Activated CD4-positive, CD25-positive, alpha-beta regulatory T cell (primary cell): ENCODE results near the gene MYADM.

Experiments used
- DNase-seq, 4 experiments: peaks; one replicate each; lab custom pipeline; 2025; lab: John Stamatoyannopoulos, UW

MYADM gene

DNA sequence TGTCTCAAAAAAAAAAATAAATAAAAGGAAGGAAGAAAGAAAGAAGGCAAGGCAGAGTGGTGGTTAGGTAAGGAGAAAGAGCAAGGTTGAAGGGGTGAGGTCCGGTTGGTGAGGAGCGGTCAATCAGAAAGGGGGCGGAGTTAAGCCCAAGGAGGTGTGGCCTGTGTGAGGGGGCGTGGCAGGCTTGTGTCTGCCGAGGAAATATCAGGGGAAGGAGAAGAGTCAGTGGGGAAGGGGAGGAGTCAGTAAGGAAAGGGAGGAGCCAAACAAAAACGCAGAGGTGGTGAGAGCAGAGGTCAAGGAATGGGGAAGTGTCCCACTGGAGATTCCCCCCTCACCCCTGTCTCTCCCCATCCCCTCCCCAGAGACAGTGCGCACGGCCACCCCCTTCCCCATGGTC lies 47.3 kb downstream of the MYADM start:
- no peak for DNase-seq

DNA sequence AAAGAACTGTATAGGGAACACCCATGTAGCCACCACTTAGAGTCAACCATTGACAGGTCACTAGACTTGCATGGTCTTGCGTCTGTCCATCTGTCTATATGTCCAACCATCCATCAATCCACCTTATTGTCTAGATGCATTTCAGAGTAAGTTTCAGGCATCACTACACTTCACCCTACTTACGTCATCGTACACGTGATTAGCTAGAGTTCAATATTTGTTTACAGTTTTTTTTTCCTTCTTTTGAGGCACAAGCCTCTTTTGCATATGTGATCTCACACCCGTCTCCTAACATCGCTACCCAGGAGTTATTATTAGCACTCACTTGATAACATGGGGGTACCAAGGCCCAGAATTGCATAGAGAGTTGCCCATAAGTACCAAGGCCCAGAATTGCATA lies 48.3 kb downstream of the MYADM start:
- no peak for DNase-seq

DNA sequence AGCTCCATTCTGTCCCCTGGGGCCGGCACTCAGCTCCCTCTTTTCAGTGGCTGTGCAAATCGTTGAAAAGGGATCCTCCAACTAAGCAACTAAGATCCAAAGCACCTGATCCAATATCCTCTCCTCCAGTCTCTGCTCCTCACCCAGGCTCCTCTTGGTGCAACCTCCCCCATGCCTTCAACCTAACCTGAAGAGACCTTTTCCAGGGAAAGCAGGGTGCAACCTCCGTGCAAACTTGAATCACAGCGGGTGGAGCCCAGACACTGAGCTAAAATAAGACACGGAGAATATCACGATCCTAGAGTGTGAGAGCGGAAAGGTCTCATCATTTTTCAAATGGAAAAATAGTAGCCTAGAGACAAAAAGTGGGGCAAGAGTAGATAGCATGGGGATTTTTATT lies 49.7 kb downstream of the MYADM start:
- no peak for DNase-seq
